ENCODE measurements around the gene IL17RC.
"Not testable (repeated sequence)": the region's sequence is repeated elsewhere in the genome, so short reads cannot be mapped to it uniquely, and the experiment has no call there.

IL17RC gene, protein sequence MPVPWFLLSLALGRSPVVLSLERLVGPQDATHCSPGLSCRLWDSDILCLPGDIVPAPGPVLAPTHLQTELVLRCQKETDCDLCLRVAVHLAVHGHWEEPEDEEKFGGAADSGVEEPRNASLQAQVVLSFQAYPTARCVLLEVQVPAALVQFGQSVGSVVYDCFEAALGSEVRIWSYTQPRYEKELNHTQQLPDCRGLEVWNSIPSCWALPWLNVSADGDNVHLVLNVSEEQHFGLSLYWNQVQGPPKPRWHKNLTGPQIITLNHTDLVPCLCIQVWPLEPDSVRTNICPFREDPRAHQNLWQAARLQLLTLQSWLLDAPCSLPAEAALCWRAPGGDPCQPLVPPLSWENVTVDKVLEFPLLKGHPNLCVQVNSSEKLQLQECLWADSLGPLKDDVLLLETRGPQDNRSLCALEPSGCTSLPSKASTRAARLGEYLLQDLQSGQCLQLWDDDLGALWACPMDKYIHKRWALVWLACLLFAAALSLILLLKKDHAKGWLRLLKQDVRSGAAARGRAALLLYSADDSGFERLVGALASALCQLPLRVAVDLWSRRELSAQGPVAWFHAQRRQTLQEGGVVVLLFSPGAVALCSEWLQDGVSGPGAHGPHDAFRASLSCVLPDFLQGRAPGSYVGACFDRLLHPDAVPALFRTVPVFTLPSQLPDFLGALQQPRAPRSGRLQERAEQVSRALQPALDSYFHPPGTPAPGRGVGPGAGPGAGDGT

GRCh38 chr3:9916734-9917680 is at the start of gene IL17RC:
IL17RC (plus strand) TSS chr3:9917098; CDS start chr3:9917316, 218 bp downstream.
- DNase-seq, result no peak

DNA sequence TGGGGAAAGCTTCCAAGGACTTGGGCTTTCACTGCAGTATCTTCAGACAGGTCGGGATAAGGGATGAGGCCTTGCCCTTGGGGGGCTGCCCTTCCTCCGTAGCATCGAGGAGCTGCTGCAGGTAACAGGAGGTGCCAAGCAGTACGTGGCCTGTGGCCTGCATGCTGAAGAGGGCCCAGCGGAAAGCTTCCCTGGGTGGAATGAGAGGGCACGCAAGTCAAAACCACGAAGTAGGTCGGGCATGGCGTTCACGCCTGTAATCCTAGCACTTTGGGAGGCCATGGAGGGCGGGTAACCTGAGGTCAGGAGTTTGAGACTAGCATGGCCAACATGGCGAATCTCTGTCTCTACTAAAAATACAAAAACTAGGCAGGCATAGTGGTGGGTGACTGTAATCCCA is 49.8 kb upstream of the IL17RC start:
- DNase-seq, result no peak

DNA sequence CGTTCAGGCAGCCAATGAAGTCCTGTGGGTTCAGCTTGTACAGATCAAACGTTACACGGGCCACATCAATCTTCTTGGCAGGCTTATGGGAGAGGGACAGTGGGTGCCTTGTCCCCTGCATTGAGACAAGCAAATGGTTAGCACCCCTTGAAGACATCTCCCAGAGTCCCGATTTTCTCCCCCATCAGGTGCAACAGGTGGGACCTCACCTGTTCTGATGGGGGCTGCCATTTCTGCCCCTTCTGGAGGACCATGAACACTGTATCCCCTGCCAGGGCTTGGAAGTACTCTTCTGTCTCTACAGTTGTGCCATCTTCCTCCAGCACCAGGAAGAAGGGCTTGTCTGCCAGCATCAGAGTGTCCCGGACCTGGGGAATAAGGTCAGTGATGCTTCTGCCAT is 46.9 kb upstream of the IL17RC start:
- no peak for DNase-seq

GRCh38 chr3:9870978-9871377 is 45.9 kb upstream of the IL17RC start:
- no peak for DNase-seq

- DNase-seq, result not testable (repeated sequence)
Observed at GRCh38 chr3:9872067-9872466, 44.8 kb upstream of the IL17RC start.

GRCh38 chr3:9875448-9875847 is 41.5 kb upstream of the IL17RC start:
- no peak for DNase-seq

GRCh38 chr3:9876255-9876654 is 40.6 kb upstream of the IL17RC start:
- DNase-seq, result not testable (repeated sequence)

- DNase-seq, result no peak
Observed at GRCh38 chr3:9876991-9877390, 39.9 kb upstream of the IL17RC start.

DNA sequence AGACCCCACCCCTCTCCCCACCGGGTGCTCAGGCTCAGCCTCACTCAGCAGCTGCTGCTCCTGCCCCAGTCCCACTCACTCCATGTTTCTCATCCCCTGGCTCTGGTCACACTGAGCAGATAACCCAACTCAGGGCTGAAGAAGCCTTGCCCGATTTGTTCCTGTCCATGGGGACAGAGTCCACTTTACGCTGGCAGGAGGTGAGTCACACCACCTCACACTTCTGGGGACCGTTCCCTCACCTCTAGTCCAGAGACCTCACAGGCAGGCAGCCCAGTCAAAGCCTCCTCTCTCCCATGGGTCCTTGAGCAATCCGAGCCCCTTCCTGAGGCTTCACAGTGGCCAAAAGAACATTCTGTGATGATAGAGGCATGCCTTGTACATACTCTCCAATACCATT is 38.2 kb upstream of the IL17RC start:
- DNase-seq, result no peak

DNA sequence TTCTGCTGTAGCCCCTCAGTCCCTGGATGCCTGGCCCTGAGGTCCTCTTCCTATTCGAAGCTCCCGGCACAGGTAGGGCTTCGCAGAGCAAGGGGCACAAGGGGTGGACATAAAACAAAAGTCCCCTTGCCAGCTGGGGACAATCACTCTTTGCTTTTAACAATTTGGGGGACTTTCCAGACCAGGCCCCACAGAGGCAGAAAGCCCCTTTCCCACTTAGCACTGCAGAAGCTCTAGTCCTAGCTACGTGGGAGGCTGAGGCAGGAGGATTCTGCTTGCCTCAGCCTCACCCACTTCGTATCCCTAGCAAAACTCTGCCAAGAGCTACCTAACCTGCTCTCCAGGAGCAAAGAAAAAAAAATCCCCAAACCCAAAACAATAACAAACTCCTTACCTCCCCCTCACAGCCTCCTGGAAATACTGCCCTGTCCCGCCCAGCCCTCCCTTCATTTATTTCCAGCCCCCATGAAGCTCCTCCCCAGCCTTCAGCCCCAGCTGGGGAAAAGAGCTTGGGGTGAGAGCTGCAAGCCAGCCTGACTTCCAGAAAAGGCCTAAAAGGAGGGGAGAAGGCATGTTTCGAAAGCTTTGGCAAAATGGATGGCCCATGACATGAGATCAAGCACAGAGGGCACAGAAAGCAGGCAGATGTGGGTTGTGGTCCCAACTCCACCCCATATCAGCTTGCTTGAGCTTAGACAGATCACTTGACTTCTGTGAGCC is 36.9 kb upstream of the IL17RC start, which contains the start of gene CIDEC:
CIDEC (minus strand) TSS at position 424 of the 720 bp plus-strand sequence. CDS start 1,767 bp downstream, outside the sequence.
- DNase-seq, result no peak

DNA sequence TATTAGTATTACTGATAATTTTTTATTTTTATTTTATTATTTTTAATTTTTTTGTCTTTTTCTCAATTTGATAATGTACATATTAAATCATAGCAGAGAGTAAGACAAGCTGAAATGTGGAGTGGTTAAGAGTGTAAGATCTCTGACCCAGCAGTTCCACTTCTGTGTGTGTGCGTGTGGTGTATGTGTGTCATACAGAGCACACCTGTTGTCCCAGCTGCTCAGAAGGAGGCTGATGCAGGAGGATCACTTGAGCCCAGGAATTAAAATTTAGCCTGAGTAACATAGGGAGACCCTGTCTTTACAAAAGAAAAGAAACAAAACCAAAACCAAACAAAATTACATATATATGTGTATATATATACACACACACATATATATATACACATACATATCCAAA is 35.5 kb upstream of the IL17RC start:
- DNase-seq, result no peak

DNA sequence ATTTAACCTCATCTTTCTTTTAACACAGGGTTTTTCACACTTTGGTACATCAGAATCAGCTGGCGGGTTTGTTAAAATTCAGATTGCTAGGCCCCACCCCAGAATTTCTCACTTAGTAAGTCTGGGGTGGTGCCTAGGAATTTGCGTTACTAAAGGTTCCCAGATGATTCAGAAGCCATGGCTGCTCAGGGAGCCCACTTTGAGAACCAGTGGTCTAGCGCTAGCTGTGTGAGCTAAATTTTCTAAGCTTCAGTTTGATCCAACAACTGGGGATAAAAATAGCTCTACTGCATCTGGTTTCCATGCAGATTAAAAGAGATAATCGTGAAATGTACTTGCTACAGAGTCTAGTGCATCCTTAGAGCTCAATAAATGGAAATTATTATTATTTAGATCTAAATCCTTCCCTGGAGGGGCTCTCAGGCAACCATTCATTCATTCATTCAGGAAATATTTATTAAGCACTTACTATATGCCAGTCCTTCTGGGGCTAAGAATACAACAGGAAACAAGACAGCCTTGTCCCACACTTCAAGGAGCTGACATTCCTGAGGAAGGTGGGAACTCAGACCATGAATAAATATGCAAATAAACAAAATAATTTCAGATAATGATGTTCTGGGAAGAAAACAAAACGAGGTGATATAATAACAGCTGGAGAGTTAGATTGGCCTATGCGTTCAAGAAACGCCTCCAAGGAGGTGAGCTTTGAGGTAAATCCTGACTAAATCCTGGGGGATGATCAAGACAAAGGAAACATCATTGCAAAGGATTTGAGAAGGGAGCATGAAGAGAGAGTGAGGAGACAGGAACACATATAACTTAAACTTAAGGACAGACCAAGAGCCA is 33.0 kb upstream of the IL17RC start:
- no peak for DNase-seq

DNA sequence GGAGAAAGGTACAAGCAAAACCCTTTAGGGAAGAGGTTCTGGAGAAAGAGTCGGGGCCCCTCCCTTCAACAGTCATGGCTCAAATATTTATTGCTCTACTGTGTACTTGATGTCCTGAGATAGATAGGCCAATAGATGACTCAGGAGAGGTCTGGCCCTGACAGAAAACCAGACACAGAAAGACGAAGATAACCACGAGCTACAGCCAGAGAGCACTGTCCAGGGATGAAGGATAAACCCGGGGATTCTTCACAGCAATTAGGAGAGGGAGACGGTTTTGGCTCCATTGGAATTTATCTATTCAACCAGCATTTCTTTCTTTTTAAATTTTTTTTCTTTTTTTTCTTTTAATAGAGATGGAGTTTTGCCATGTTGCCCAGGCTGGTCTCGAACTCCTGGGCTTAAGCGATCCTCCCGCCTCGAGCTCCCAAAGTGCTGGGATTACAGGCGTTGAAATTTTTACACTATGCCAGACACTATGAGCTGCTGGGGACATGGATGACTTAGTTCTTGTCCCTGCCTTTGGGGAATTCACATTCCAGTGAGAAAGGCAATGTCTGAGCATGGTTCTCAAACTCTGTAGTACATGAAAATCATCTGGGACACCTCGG is 32.2 kb upstream of the IL17RC start:
- no peak for DNase-seq

DNA sequence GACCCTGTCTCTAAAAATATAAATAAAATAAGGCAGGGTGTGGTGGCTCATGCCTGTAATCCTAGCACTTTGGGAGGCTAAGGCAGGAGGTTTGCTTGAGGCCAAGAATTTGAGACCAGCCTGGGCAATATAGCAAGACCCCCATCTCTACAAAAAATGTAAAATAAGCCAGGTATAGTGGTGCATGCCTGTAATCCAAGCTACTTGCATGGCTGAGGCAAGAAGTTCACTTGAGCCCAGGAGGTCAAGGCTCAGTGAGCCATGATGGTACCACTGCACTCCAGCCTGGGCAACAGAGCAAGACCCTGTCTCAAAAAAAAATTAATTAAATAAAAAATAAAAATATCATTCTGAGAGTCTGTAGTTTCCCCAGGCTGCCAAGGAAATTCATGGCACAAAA is 30.6 kb upstream of the IL17RC start:
- no peak for DNase-seq

GRCh38 chr3:9887480-9887879 is 29.4 kb upstream of the IL17RC start:
- DNase-seq, result no peak

GRCh38 chr3:9888540-9888939 is 28.4 kb upstream of the IL17RC start:
- DNase-seq, result no peak

DNA sequence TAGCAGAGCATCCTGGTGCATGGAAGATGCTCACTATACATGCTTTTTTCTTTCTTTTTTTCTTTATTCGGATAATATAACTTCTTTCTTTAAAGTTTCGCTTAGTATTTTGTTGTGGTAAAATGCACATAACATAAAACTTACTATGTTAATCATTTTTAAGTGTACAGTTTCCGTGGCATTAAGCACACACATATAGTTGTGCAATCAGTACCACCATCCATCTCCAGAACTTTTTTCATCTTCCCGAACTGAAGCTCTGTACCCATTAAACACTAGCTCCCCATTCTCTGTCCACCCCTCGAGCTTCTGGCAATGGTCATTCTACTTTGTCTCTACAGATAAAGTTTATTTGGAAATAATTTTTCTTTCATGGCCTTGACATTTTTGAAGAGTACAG is 27.5 kb upstream of the IL17RC start:
- no peak for DNase-seq

DNA sequence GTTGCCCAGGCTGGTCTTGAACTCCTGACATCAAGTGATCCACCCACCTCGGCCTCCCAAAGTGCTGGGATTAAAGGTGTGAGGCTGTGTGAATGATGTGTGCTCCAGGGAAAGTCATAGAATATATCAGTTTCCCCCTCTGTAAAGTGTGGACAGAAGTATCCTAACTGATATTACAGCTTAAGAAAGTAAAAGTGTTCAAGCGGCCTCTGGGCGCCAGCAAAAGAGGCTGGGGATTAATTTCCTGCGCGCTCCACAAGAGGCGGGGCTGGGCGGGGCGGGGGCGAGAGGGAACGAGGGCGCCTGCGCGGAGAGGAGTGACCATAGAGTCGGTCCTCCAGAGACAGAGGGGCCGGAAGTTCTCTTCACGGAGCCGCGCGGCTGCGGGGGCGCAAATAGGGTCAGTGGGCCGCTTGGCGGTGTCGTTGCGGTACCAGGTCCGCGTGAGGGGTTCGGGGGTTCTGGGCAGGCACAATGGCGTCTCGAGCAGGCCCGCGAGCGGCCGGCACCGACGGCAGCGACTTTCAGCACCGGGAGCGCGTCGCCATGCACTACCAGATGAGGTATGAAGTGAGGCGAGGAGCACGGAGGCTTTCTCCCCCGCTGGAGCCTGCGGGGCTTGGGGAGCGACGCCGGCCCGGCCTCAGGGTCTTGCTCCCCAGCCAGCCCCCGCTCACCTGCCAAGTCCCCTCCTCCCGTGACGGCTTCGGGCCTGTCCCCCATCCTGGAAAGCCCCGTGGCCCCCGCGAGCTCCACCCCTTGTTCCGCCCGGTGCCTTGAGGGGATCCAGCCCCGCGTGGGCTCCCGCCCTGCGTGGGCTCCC is 26.4 kb upstream of the IL17RC start, which contains the start of gene JAGN1:
JAGN1 (plus strand) TSS at position 362 of the 823 bp plus-strand sequence; CDS start at position 475, 113 bp downstream.
- DNase-seq, result no peak

DNA sequence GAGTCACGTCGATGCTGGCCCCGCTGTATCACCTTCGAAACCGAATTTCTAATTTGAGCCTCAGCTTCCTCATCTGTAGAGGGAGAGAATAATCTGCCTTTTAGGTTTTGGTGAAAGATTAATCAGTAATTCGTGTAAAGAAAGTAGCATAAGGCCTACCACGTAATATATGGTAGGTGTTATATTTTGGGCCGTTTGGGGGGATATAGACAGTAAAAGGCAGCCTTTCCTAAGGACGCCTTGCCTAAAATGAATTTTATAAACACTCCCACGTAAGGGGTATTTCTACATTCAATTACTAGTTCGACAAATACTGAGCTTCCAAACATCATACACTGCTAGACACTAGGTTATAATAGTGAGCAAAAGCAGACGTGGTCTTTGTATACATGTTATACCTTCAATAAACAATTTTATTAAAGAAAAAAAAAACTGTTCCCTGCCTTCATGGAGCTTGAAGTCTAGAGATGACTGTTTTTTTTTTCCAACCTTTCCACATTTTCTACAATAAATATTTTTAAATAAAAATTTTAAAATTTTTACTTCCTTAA is 25.8 kb upstream of the IL17RC start:
- no peak for DNase-seq

GRCh38 chr3:9893739-9894138 is 23.2 kb upstream of the IL17RC start:
- DNase-seq, result no peak
